Measurements from ENCODE around the gene INS. TPM values are rescaled to one million over a fixed set of nuclear protein-coding genes. Genes with fewer than 3 reads are reported as not detected.
"Not testable (repeated sequence)": the region's sequence is repeated elsewhere in the genome, so short reads cannot be mapped to it uniquely, and the experiment has no call there.

INS gene
- total RNA-seq, 4 donors from 2014 or later: not detected

DNA sequence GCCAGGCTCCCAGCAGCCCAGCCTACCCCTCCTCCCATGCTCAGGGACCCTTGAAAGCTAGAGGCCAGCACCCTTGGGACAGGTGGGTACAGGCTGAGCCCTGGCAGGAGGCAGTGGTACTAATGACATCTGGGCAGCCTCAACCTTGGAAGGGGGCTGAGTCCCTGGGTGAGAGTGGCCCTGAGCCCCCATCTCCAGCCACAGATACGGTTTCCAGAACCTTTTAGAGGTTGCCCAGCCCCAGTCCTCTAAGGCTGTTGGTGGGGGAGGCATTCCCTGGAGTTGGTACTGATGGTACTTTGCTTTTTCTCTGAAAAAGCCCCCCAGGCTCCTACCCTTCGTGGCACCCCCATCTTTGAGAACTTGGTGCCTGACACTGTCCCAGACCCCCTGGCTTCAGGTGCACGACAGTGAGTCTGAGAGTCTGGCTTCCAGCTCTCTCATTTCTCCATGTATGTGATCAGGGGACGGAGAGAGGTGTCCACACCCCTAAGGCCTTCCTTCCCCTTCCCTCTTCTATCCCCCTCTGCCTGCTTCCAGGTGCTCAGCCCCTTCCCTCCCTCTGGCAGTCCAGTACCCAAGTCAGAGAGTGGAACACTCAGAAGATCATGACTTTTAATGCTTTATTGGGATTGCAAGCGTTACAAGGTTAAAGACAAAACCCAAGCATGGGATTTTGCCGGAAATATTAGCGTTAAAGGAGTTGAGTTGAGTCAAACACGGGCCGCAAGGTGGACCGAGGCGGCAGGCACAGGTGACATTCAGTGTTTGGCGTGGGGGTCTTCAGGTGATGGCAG is 32.3 kb downstream of the INS start:
- Histone ChIP-seq H3K4me1 (no peaks in the 10 kb centered on the region), H3K4me3 (no peak overlapping the region), H3K27me3 (peaks cover 69% of the 10 kb centered on the region), H3K36me3 (no peaks in the 10 kb centered on the region), H3K27ac (no peak overlapping the region), H3K9me3 (no peaks in the 10 kb centered on the region)
- WGBS, 2 donors (ENCODE audit: low coverage in 1 of 2): 79% methylated on average over 9 of the region's 12 CpGs; no CpG with 5 or more reads in 1 of the 2 donors
- TF ChIP-seq POLR2A (IDR thresholded peaks at IDR 0.05) (no peak), EP300 (IDR thresholded peaks at IDR 0.05) (no peak), POLR2AphosphoS5 (IDR thresholded peaks at IDR 0.05) (no peak), CTCF (IDR thresholded peaks at IDR 0.05) (no peak)
- no peak for ATAC-seq

- Histone ChIP-seq H3K27me3 (peaks cover 69% of the 10 kb centered on the region), H3K4me3 (no peak overlapping the region), H3K36me3 (no peaks in the 10 kb centered on the region), H3K9me3 (no peaks in the 10 kb centered on the region), H3K27ac (no peak overlapping the region), H3K4me1 (no peaks in the 10 kb centered on the region)
- WGBS, 2 donors (ENCODE audit: low coverage in 1 of 2): no CpG with 5 or more reads among the region's 7 CpGs
- no peak for TF ChIP-seq CTCF (IDR thresholded peaks at IDR 0.05)
- no peak for TF ChIP-seq POLR2A (IDR thresholded peaks at IDR 0.05)
- TF ChIP-seq POLR2AphosphoS5 (IDR thresholded peaks at IDR 0.05): no peak
- no peak for TF ChIP-seq EP300 (IDR thresholded peaks at IDR 0.05)
- ATAC-seq: no peak
Measured at GRCh38 chr11:2128130-2128510, 32.9 kb downstream of the INS start.

DNA sequence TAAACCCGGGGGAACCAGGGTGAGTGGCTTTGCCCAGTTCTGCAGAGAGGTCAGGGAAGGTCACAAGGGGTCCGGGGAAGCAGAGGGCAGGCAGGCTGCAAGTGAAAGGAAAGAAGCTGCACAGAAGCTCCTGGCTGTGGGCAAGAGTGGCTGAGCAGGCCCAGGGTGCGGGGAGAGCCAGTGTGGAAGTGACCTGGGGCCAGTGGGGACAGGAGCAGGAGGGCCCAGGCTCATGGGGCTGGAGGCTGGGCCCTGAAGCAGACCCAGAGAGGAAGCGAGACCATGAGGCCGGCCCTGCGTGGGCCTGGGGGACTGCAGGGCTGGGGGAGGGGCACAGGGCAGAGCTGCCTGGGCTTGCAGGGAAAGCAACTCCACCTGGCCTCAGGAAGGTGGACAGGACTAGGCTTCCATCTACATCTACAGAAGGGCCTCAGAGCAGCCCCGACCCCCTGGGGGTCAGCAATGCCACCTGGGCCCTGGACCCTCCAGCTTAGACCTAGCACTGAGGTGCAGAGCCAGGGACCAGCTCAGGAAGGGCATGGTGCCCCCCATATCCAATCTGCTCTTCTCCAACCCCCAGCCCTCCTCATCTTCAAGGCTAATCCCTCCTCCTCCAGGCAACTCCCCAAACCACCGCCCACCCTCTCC is 33.4 kb downstream of the INS start:
- Histone ChIP-seq H3K4me1 (no peaks in the 10 kb centered on the region), H3K27me3 (peaks cover 69% of the 10 kb centered on the region), H3K27ac (no peak overlapping the region), H3K36me3 (no peaks in the 10 kb centered on the region), H3K9me3 (no peaks in the 10 kb centered on the region), H3K4me3 (no peak overlapping the region)
- 59 to 80% methylated on average over 2 to 4 of the region's 8 CpGs for WGBS, 2 donors (ENCODE audit: low coverage in 1 of 2)
- TF ChIP-seq POLR2AphosphoS5 (IDR thresholded peaks at IDR 0.05) (no peak), POLR2A (IDR thresholded peaks at IDR 0.05) (no peak), EP300 (IDR thresholded peaks at IDR 0.05) (no peak), CTCF (IDR thresholded peaks at IDR 0.05) (no peak)
- no peak for ATAC-seq

DNA sequence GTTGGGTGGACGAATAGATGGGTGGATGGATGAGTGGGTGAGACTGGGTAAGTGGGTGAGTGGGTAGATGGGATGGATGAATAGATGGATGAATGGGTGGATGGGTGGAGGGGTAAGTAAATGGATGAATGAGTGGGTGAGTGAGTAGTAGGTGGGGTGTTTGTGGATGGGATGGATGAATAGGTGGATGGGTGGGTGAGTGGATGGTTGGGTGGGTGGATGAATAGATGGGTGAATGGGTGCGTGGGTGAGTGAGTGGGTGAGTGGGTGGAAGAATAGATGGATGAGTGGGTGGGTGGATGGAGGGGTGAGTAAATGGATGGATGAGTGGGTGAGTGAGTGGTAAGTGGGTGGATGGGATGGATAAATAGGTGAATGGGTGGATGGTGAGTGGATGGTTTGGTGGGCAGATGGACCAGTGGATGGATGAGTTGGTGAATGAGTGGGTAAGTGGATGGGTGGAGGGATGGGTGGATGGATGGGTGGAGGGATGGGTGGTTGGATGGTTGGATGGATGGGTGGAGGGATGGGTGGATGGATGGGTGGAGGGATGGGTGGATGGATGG is 34.4 kb downstream of the INS start:
- H3K9me3 ChIP-seq: no peaks in the 10 kb centered on the region
- WGBS, 2 donors (ENCODE audit: low coverage in 1 of 2): 81 to 86% methylated on average over 2 of the region's 2 CpGs
- no peaks in the 10 kb centered on the region for H3K36me3 ChIP-seq
- ATAC-seq: no peak
- no peak overlapping the region for H3K27ac ChIP-seq
- no peaks in the 10 kb centered on the region for H3K4me1 ChIP-seq
- TF ChIP-seq POLR2AphosphoS5 (IDR thresholded peaks at IDR 0.05): no peak
- no peak for TF ChIP-seq CTCF (IDR thresholded peaks at IDR 0.05)
- no peak for TF ChIP-seq POLR2A (IDR thresholded peaks at IDR 0.05)
- TF ChIP-seq EP300 (IDR thresholded peaks at IDR 0.05): no peak
- peaks cover 70% of the 10 kb centered on the region for H3K27me3 ChIP-seq
- no peak overlapping the region for H3K4me3 ChIP-seq

GRCh38 chr11:2124736-2125484 is 36.1 kb downstream of the INS start:
- H3K9me3 ChIP-seq, ATAC-seq, H3K4me3 ChIP-seq, H3K36me3 ChIP-seq, H3K4me1 ChIP-seq, H3K27ac ChIP-seq: not testable (repeated sequence)
- H3K27me3 ChIP-seq: peaks cover 70% of the 10 kb centered on the region
- WGBS, 2 donors (ENCODE audit: low coverage in 1 of 2): 69 to 85% methylated on average over 6 to 10 of the region's 10 CpGs
